GM08714 (cell line): Measurements from ENCODE around the gene PDZRN4.
"Not testable (repeated sequence)": the region's sequence is repeated elsewhere in the genome, so short reads cannot be mapped to it uniquely, and the experiment has no call there.

Experiments used
- H3K4me3 ChIP-seq: fragments of 200-500 bp; sonication (Bioruptor generic); 2 replicates; pipeline ENCODE4 v1.5.1; 2014; ENCODE audit warnings: mild to moderate bottlenecking, low read length, inconsistent platforms
- ZNF274 ChIP-seq: IDR thresholded peaks from 2 replicates; pipeline ENCODE4 v1.6.1; 2012; ENCODE audit warnings: mild to moderate bottlenecking, low read depth, low read length

Gene PDZRN4

GRCh38 chr12:41188058-41188840 is at the start of gene PDZRN4:
Gene PDZRN4, plus strand, starts transcription at chr12:41188320.
- TF ChIP-seq ZNF274 = no peak
- no peak within 1 kb of the TSS for H3K4me3 ChIP-seq

DNA sequence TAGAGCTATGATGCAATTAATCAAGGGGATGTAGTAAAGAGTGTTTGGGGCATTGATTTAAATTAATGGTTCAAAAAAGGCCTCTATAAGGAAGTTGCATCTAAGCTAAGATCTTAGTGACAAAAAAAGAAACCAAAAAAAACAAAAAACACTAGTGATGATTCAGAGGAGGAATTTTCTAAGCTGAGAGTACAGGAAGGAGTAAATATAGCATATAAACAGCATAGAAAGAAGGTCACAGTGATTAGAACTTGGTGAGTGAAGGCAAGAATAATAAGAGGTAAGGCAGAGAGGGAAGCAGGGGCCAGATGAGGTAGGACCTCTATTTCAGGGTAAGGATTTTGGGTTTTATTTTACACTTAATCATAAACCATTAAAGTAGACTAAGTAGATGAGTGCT is 48.0 kb upstream of the PDZRN4 start:
- TF ChIP-seq ZNF274 = no peak
- H3K4me3 ChIP-seq = no peak overlapping the region

DNA sequence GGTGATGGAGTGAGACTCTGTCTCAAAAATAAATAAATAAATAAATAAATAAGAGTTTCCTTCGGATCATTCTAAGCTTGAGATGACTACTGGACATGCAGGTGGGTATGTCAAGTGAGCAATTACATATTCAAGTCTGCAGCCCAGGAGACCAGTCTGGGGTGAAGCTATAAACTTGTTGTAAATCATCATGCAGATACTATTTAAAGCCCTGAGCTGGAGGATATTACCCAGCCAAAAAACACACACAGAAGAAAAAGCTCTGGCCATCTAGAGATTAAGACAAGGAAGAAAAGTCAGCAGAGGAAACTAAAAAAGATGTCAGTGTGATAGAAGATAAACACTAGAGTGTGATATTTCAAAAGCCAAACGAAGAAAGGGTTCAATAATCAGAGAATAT is 47.0 kb upstream of the PDZRN4 start:
- TF ChIP-seq ZNF274 = no peak
- H3K4me3 ChIP-seq = no peak overlapping the region

- no peak for TF ChIP-seq ZNF274
- H3K4me3 ChIP-seq = no peak overlapping the region
These were observed 45.7 kb upstream of the PDZRN4 start for GRCh38 chr12:41142376-41142775.

DNA sequence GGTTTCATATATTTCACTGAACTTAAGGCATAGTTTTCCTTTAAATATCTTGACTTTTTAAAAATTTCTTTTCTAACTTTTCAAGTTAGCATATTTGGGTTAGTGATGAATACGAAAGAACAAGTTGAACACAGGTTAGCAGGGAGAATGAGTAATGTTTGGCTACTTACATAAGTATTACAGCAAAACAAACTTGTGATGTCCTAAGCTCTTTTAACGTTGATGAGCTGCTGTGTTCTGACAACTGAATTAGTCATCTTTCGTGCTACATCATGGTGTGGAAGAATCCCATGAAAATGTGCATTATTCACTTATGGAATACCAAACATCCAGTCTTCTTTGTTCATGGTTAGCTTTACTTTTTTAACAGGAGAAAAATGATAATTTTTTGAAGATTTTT is 36.3 kb upstream of the PDZRN4 start:
- no peak overlapping the region for H3K4me3 ChIP-seq
- no peak for TF ChIP-seq ZNF274

- TF ChIP-seq ZNF274 = no peak
- no peak overlapping the region for H3K4me3 ChIP-seq
These were observed 25.7 kb upstream of the PDZRN4 start for GRCh38 chr12:41162461-41162860.

- H3K4me3 ChIP-seq = no peak overlapping the region
- no peak for TF ChIP-seq ZNF274
These were observed 20.4 kb upstream of the PDZRN4 start for GRCh38 chr12:41167701-41168100.

GRCh38 chr12:41174602-41175001 is 13.5 kb upstream of the PDZRN4 start:
- no peak for TF ChIP-seq ZNF274
- no peak overlapping the region for H3K4me3 ChIP-seq

- not testable (repeated sequence) for H3K4me3 ChIP-seq
These were observed 8.6 kb upstream of the PDZRN4 start for GRCh38 chr12:41179507-41179906.

- TF ChIP-seq ZNF274 = no peak
- H3K4me3 ChIP-seq = no peak overlapping the region
These were observed 3.3 kb upstream of the PDZRN4 start for GRCh38 chr12:41184864-41185263.

GRCh38 chr12:41186026-41186425 is 2.1 kb upstream of the PDZRN4 start:
- no peak for TF ChIP-seq ZNF274
- no peak overlapping the region for H3K4me3 ChIP-seq

DNA sequence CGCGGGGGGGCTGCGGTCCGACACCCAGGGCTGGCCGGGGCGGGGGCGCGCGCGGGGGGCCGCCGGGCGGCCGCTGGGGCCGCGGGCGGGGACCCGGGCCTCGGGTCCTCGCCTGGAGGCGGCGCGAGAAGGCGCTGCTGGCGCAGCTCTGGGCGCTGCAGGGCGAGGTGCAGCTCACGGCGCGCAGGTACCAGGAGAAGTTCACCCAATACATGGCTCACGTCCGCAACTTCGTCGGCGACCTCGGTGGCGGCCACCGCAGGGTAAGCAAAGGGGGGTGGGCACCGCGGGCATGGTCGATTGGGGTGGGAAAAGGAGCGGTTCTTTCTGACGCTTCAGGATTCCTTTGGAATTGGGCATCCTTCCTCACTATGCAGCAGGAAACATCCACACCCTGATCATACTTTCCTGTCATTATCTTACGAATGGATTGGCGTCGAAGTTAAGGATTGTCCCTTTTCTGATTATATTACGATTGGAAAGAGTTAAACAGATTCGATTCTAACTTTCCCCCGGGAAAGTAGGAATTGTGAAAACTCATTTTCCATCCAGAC is 798 bp downstream of the PDZRN4 start:
- no peak overlapping the region for H3K4me3 ChIP-seq
- no peak for TF ChIP-seq ZNF274

DNA sequence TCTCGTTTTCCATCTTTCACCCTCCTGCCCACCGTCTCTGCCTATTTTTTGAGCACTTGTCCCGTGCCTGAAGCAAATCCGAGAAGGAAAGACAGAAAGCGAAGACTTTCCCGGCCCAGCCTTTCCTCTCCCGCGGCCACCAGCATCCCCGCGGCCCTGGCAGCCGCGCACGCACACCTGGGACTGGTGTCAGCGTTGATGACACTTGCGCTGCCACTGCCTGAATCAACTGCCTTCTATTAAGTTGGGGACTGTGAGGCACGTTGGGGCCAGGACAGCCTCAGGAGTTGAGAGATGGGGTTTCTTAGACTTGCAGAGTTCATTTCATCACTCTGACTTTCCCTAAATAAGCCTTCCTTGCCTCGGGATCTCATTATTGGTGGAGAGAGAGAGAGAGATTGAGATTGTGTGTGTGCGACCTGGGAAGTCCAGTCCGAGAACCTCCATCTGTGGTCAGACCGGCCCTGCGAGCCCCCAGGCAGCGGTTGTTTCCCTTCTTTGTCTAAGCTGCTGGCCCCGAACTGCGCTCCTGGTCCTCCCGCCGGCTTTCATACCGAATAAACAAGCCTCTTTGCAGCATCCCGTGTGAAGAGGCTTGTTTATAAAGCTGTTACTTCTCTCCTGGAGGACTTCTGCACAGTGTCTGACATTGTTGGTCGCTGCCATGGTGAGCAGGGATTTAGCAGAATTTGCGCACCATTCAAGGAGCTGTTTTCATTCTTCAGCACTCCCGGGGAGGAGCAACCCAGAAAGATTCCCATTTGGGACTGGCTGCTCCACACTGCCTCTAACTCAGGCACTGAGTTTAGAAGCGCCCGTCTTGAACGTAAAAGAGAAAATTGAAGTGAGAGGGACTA is 1.5 kb downstream of the PDZRN4 start:
- no peak for TF ChIP-seq ZNF274
- H3K4me3 ChIP-seq = no peak overlapping the region

GRCh38 chr12:41190338-41190737 is 2.2 kb downstream of the PDZRN4 start:
- no peak overlapping the region for H3K4me3 ChIP-seq
- no peak for TF ChIP-seq ZNF274

DNA sequence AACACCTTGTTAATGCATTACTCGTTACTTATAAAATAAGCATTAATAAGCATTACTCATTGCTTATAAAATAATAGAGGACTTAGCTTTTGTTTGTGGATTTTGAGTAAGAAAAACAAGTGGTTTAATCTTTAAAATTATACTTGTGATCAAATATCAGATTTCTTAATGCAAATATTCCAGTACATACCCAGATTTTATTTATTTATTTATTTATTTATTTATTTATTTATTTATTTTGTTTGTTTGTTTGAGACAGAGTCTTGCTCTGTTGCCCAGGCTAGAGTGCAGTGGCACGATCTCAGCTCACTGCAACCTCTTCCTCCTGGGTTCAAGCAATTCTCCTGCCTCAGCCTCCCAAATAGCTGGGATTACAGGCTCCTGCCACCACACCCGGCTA is 3.4 kb downstream of the PDZRN4 start:
- not testable (repeated sequence) for H3K4me3 ChIP-seq

GRCh38 chr12:41193311-41193710 is 5.2 kb downstream of the PDZRN4 start:
- H3K4me3 ChIP-seq = no peak overlapping the region
- TF ChIP-seq ZNF274 = no peak
